Measurements from ENCODE around the gene FKBP2. TPM values are rescaled to one million over a fixed set of nuclear protein-coding genes. Genes with fewer than 3 reads are reported as not detected.

FKBP2 gene
- total RNA-seq, 4 donors from 2014 or later: 50.7 to 89.6 (median 56.0) TPM

DNA sequence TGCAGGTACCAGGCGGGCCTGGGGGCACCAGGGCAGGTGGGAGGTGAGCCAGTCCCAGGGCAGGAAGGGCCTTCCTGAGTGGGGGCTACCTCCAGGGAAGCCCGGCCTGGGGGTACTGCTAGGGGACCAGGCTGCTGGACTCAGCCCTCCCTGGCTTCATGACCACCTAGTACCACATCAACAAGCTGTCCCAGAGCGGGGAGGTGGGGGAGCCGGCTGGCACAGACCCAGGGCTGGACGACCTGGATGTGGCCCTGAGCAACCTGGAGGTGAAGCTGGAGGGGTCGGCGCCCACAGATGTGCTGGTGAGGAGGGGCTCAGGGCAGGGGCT lies 21.6 kb upstream of the FKBP2 start:
- intact Hi-C loops (cut with DNase I): no loop called here
- no peaks in the 10 kb centered on the region for H3K27me3 ChIP-seq
- no peak overlapping the region for H3K4me3 ChIP-seq
- peaks cover 0 to 21% (median 0%) of the 10 kb centered on the region in 3 donors for H3K4me1 ChIP-seq
- no peak for DNase-seq
- no peak overlapping the region for H3K27ac ChIP-seq
- 80% methylated on average over 2 of the region's 7 CpGs; no CpG with 5 or more reads in 1 of the 2 donors for WGBS, 2 donors
- H3K9me3 ChIP-seq: no peaks in the 10 kb centered on the region
- TF ChIP-seq POLR2A (IDR thresholded peaks at IDR 0.05): no peak
- TF ChIP-seq, protein P1, sequence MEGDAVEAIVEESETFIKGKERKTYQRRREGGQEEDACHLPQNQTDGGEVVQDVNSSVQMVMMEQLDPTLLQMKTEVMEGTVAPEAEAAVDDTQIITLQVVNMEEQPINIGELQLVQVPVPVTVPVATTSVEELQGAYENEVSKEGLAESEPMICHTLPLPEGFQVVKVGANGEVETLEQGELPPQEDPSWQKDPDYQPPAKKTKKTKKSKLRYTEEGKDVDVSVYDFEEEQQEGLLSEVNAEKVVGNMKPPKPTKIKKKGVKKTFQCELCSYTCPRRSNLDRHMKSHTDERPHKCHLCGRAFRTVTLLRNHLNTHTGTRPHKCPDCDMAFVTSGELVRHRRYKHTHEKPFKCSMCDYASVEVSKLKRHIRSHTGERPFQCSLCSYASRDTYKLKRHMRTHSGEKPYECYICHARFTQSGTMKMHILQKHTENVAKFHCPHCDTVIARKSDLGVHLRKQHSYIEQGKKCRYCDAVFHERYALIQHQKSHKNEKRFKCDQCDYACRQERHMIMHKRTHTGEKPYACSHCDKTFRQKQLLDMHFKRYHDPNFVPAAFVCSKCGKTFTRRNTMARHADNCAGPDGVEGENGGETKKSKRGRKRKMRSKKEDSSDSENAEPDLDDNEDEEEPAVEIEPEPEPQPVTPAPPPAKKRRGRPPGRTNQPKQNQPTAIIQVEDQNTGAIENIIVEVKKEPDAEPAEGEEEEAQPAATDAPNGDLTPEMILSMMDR (IDR thresholded peaks at IDR 0.05): no peak
- peaks cover 0 to 39% (median 6%) of the 10 kb centered on the region in 3 donors for H3K36me3 ChIP-seq

DNA sequence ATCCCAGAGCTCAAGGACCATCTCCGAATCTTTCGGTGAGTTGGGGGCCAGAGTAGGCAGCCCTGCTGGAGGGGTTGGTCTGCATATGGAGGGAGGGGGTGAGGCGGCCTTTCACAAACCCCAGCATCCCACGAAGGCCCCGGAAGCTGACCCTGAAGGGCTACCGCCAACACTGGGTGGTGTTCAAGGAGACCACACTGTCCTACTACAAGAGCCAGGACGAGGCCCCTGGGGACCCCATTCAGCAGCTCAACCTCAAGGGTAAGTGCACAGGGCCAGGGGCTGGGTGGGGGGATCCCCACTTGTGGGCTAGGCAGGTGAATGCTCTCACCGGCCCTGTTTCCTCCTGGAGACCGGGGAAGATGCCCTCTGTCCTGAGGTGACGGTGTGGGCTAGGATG lies 21.1 kb upstream of the FKBP2 start:
- no peak overlapping the region for H3K27ac ChIP-seq
- peaks cover 0 to 25% (median under 1%) of the 10 kb centered on the region in 3 donors for H3K4me1 ChIP-seq
- H3K9me3 ChIP-seq: no peaks in the 10 kb centered on the region
- H3K27me3 ChIP-seq: no peaks in the 10 kb centered on the region
- H3K36me3 ChIP-seq: peaks cover 0 to 39% (median 6%) of the 10 kb centered on the region in 3 donors
- no peak for DNase-seq
- WGBS, 2 donors: 94% methylated on average over 3 of the region's 10 CpGs
- intact Hi-C loops (cut with DNase I): no loop called here
- TF ChIP-seq, protein P1 (IDR thresholded peaks at IDR 0.05): no peak
- TF ChIP-seq POLR2A (IDR thresholded peaks at IDR 0.05): no peak
- no peak overlapping the region for H3K4me3 ChIP-seq

DNA sequence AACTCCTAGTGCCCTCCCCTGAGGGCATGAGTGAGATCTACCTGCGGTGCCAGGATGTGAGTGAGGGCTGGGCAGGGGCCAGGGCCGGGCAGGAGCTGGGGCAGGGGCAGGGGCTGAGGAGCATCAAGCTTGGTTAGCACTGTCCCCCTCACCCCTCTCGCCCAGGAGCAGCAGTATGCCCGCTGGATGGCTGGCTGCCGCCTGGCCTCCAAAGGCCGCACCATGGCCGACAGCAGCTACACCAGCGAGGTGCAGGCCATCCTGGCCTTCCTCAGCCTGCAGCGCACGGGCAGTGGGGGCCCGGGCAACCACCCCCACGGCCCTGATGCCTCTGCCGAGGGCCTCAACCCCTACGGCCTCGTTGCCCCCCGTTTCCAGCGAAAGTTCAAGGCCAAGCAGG lies 20.6 kb upstream of the FKBP2 start:
- no peak for DNase-seq
- peaks cover 0 to 39% (median 6%) of the 10 kb centered on the region in 3 donors for H3K36me3 ChIP-seq
- intact Hi-C loops (cut with DNase I): no loop called here
- no peaks in the 10 kb centered on the region for H3K27me3 ChIP-seq
- H3K27ac ChIP-seq: no peak overlapping the region
- TF ChIP-seq, protein P1 (IDR thresholded peaks at IDR 0.05): no peak
- TF ChIP-seq POLR2A (IDR thresholded peaks at IDR 0.05): no peak
- no peaks in the 10 kb centered on the region for H3K9me3 ChIP-seq
- H3K4me3 ChIP-seq: no peak overlapping the region
- WGBS, 2 donors: 89% methylated on average over 3 of the region's 17 CpGs; no CpG with 5 or more reads in 1 of the 2 donors
- H3K4me1 ChIP-seq: peaks cover 5 to 31% (median 6%) of the 10 kb centered on the region in 3 donors

DNA sequence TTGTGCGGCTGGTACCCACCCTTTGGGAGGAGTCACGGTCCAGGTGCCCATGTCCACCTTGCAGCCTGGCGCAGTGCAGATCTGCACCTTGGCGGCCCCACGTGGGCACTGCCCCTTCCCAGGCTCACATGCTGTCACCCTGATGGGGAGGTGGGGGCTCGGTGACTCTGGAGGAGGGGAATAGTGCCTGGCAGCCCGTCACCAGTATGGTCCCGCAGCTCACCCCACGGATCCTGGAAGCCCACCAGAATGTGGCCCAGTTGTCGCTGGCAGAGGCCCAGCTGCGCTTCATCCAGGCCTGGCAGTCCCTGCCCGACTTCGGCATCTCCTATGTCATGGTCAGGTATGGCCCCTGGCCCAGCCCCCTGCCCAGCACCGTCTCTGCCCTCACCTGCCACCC lies 20.1 kb upstream of the FKBP2 start:
- no peak for DNase-seq
- WGBS, 2 donors: 92 to 100% methylated on average over 1 to 6 of the region's 14 CpGs
- TF ChIP-seq POLR2A (IDR thresholded peaks at IDR 0.05): no peak
- TF ChIP-seq, protein P1 (IDR thresholded peaks at IDR 0.05): no peak

DNA sequence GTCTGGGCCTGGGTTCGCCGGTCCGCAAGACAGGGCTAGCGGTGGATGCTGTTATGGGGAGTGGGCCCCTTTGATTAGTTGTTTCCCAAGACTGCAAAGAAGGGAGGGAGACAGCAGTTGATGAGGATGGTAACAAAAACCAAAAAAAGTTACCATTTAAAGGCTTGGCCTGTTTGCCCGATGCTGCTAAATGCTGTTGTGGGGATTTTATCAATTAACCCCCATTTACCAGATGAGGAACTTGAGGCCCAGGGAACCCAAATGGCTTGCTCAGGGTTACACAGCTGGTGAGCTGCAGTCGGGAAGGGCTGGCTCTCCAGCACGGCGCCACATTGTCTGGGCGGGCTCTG lies 18.3 kb upstream of the FKBP2 start:
- DNase-seq: no peak
- intact Hi-C loops (cut with DNase I): no loop called here
- H3K27ac ChIP-seq: no peak overlapping the region
- no peak overlapping the region for H3K4me3 ChIP-seq
- H3K27me3 ChIP-seq: no peaks in the 10 kb centered on the region
- no peaks in the 10 kb centered on the region for H3K9me3 ChIP-seq
- 81% methylated on average over 5 to 9 of the region's 9 CpGs for WGBS, 2 donors
- TF ChIP-seq, protein P1 (IDR thresholded peaks at IDR 0.05): no peak
- TF ChIP-seq POLR2A (IDR thresholded peaks at IDR 0.05): no peak
- peaks cover 18 to 51% (median 20%) of the 10 kb centered on the region in 3 donors for H3K4me1 ChIP-seq
- peaks cover 0 to 39% (median 6%) of the 10 kb centered on the region in 3 donors for H3K36me3 ChIP-seq

More for the DNA sequence above, 20.1 kb upstream of the FKBP2 start:
- Histone ChIP-seq H3K4me1 (peaks cover 9 to 36% (median 9%) of the 10 kb centered on the region in 3 donors), H3K9me3 (no peaks in the 10 kb centered on the region), H3K4me3 (no peak overlapping the region), H3K36me3 (peaks cover 0 to 39% (median 6%) of the 10 kb centered on the region in 3 donors), H3K27ac (no peak overlapping the region), H3K27me3 (no peaks in the 10 kb centered on the region)
- intact Hi-C loops (cut with DNase I): no loop called here

All from esophagus squamous epithelium (tissue), 5 donors.